ENCODE results near the gene NSD1.

The NSD1 gene

GRCh38 chr5:177096162-177097015 lies 37.2 kb upstream of the NSD1 start:
- in situ Hi-C loops (cut with HindIII; ENCODE audit: low sequenced_read_pairs): no loop called here

GRCh38 chr5:177097016-177097985 lies 36.3 kb upstream of the NSD1 start:
- in situ Hi-C loops (cut with HindIII; ENCODE audit: low sequenced_read_pairs): no loop called here

GRCh38 chr5:177098120-177098469 lies 35.5 kb upstream of the NSD1 start:
- in situ Hi-C loops (cut with HindIII; ENCODE audit: low sequenced_read_pairs): no loop called here

GRCh38 chr5:177098470-177099141 lies 35.0 kb upstream of the NSD1 start:
- in situ Hi-C loops (cut with HindIII; ENCODE audit: low sequenced_read_pairs): no loop called here

- in situ Hi-C loops (cut with HindIII; ENCODE audit: low sequenced_read_pairs): no loop called here
Observed at GRCh38 chr5:177099422-177100093, 34.0 kb upstream of the NSD1 start.

GRCh38 chr5:177100714-177101121 lies 32.9 kb upstream of the NSD1 start:
- in situ Hi-C loops (cut with HindIII; ENCODE audit: low sequenced_read_pairs): no loop called here

GRCh38 chr5:177103523-177104253 lies 29.9 kb upstream of the NSD1 start:
- in situ Hi-C loops (cut with HindIII; ENCODE audit: low sequenced_read_pairs): no loop called here

- in situ Hi-C loops (cut with HindIII; ENCODE audit: low sequenced_read_pairs): no loop called here
Observed at GRCh38 chr5:177105691-177106476, 27.7 kb upstream of the NSD1 start.

GRCh38 chr5:177107159-177107558 lies 26.4 kb upstream of the NSD1 start:
- in situ Hi-C loops (cut with HindIII; ENCODE audit: low sequenced_read_pairs): no loop called here

- in situ Hi-C loops (cut with HindIII; ENCODE audit: low sequenced_read_pairs): no loop called here
Observed at GRCh38 chr5:177109810-177110209, 23.8 kb upstream of the NSD1 start.

GRCh38 chr5:177111720-177112394 lies 21.7 kb upstream of the NSD1 start:
- in situ Hi-C loops (cut with HindIII; ENCODE audit: low sequenced_read_pairs): no loop called here

GRCh38 chr5:177112589-177113220 lies 20.9 kb upstream of the NSD1 start:
- in situ Hi-C loops (cut with HindIII; ENCODE audit: low sequenced_read_pairs): no loop called here

GRCh38 chr5:177113566-177114424 lies 19.8 kb upstream of the NSD1 start:
- in situ Hi-C loops (cut with HindIII; ENCODE audit: low sequenced_read_pairs): no loop called here

GRCh38 chr5:177116631-177117373 lies 16.8 kb upstream of the NSD1 start:
- in situ Hi-C loops (cut with HindIII; ENCODE audit: low sequenced_read_pairs): no loop called here

- in situ Hi-C loops (cut with HindIII; ENCODE audit: low sequenced_read_pairs): no loop called here
Observed at GRCh38 chr5:177117441-177118045, 16.0 kb upstream of the NSD1 start.

GRCh38 chr5:177122566-177122965 lies 11.0 kb upstream of the NSD1 start:
- in situ Hi-C loops (cut with HindIII; ENCODE audit: low sequenced_read_pairs): no loop called here
